Chondrocyte (in vitro differentiated cells): ENCODE measurements around the gene RTTN. TPM values are rescaled to one million over a fixed set of nuclear protein-coding genes. Genes with fewer than 3 reads are reported as not detected.

Source experiments
- DNase-seq: peaks from one replicate; pipeline ENCODE4 v3.0.0; 2021; ENCODE audit warnings: mixed read lengths, low spot score
- H3K27ac Mint-ChIP-seq: one replicate; pipeline ENCODE4 v1.8.0; 2021; ENCODE audit warnings: mild to moderate bottlenecking, moderate library complexity, mixed read lengths; ENCODE audit not compliant: unreplicated experiment
- H3K27me3 Mint-ChIP-seq: 2 replicates; pipeline ENCODE4 v1.8.0; 2021; ENCODE audit warnings: low read depth, mixed read lengths
- H3K36me3 Mint-ChIP-seq: 2 replicates; pipeline ENCODE4 v1.8.0; 2021; ENCODE audit warnings: low read depth, mixed read lengths
- H3K4me1 Mint-ChIP-seq: 2 replicates; pipeline ENCODE4 v1.8.0; 2021; ENCODE audit warnings: low read depth, mild to moderate bottlenecking, mixed read lengths
- H3K4me3 Mint-ChIP-seq: one replicate; pipeline ENCODE4 v1.8.0; 2021; ENCODE audit warnings: mild to moderate bottlenecking, moderate library complexity, mixed read lengths; ENCODE audit not compliant: unreplicated experiment
- H3K9me3 Mint-ChIP-seq: 2 replicates; pipeline ENCODE4 v1.8.0; 2021; ENCODE audit warnings: low read depth, mixed read lengths
- total RNA-seq: library from RNA; stranded (reverse); gene quantifications from 3 replicates; pipeline ENCODE4 v1.2.1, GENCODE V29; 2021
- TF ChIP-seq, protein P1 (sequence below): fragments of 200-600 bp; sonication (generic); IDR thresholded peaks from 2 replicates; pipeline ENCODE4 v1.5.0; 2021; ENCODE audit warnings: antibody characterized with exemption, mild to moderate bottlenecking, moderate library complexity

RTTN gene
- total RNA-seq, 1 donor from 2014 or later: 4.8 TPM

GRCh38 chr18:70075906-70076305 is 129.6 kb downstream of the RTTN start:
- no peak overlapping the region for H3K4me3 Mint-ChIP-seq

DNA sequence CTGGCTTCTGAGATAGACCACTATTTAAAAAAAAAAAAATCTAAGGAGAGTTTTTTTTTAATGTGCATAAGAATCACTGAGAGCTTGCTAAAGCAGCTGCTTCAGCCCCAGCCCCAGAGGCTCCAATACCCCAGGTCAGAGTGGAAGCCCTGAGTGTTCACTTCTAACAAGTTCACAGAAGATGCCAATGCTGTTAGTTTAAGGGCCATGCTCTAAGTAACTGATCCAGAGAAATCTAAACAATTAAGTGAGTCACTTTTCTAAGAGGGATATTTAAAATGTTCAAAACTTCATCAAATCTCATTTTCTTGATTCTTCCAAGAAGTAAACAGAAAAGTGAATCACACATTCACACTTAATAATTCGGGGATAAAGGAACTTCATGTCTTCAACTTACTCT is 131.4 kb downstream of the RTTN start:
- Mint-ChIP-seq H3K27ac (no peak overlapping the region), H3K4me1 (peaks cover 12% of the 10 kb centered on the region), H3K36me3 (no peaks in the 10 kb centered on the region), H3K4me3 (no peak overlapping the region), H3K27me3 (no peaks in the 10 kb centered on the region), H3K9me3 (no peaks in the 10 kb centered on the region)
- DNase-seq: no peak
- TF ChIP-seq, protein P1, sequence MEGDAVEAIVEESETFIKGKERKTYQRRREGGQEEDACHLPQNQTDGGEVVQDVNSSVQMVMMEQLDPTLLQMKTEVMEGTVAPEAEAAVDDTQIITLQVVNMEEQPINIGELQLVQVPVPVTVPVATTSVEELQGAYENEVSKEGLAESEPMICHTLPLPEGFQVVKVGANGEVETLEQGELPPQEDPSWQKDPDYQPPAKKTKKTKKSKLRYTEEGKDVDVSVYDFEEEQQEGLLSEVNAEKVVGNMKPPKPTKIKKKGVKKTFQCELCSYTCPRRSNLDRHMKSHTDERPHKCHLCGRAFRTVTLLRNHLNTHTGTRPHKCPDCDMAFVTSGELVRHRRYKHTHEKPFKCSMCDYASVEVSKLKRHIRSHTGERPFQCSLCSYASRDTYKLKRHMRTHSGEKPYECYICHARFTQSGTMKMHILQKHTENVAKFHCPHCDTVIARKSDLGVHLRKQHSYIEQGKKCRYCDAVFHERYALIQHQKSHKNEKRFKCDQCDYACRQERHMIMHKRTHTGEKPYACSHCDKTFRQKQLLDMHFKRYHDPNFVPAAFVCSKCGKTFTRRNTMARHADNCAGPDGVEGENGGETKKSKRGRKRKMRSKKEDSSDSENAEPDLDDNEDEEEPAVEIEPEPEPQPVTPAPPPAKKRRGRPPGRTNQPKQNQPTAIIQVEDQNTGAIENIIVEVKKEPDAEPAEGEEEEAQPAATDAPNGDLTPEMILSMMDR: no peak

More at GRCh38 chr18:70075906-70076305, 129.6 kb downstream of the RTTN start:
- Mint-ChIP-seq H3K4me1 (peaks cover 12% of the 10 kb centered on the region), H3K36me3 (no peaks in the 10 kb centered on the region), H3K9me3 (peaks cover 8% of the 10 kb centered on the region), H3K27ac (no peak overlapping the region), H3K27me3 (no peaks in the 10 kb centered on the region)
- DNase-seq: no peak
- TF ChIP-seq, protein P1: peak; percentile 51

- Mint-ChIP-seq H3K9me3 (no peaks in the 10 kb centered on the region), H3K27me3 (no peaks in the 10 kb centered on the region), H3K4me1 (peaks cover 12% of the 10 kb centered on the region), H3K27ac (no peak overlapping the region), H3K4me3 (no peak overlapping the region), H3K36me3 (no peaks in the 10 kb centered on the region)
- TF ChIP-seq, protein P1: no peak
- DNase-seq: no peak
Measured at GRCh38 chr18:70073432-70073831, 132.1 kb downstream of the RTTN start.

- Mint-ChIP-seq H3K27me3 (no peaks in the 10 kb centered on the region), H3K9me3 (no peaks in the 10 kb centered on the region), H3K4me1 (peaks cover 12% of the 10 kb centered on the region), H3K36me3 (no peaks in the 10 kb centered on the region), H3K27ac (no peak overlapping the region), H3K4me3 (no peak overlapping the region)
- no peak for DNase-seq
- TF ChIP-seq, protein P1: peak; percentile 84
Measured at GRCh38 chr18:70072678-70073077, 132.8 kb downstream of the RTTN start.

GRCh38 chr18:70069965-70070364 is 135.5 kb downstream of the RTTN start:
- no peak for DNase-seq
- Mint-ChIP-seq H3K36me3 (no peaks in the 10 kb centered on the region), H3K4me1 (peaks cover 12% of the 10 kb centered on the region), H3K27ac (no peak overlapping the region), H3K4me3 (no peak overlapping the region), H3K27me3 (no peaks in the 10 kb centered on the region), H3K9me3 (no peaks in the 10 kb centered on the region)
- TF ChIP-seq, protein P1: no peak
